Measurements from ENCODE around the gene EFCAB9.

DNA sequence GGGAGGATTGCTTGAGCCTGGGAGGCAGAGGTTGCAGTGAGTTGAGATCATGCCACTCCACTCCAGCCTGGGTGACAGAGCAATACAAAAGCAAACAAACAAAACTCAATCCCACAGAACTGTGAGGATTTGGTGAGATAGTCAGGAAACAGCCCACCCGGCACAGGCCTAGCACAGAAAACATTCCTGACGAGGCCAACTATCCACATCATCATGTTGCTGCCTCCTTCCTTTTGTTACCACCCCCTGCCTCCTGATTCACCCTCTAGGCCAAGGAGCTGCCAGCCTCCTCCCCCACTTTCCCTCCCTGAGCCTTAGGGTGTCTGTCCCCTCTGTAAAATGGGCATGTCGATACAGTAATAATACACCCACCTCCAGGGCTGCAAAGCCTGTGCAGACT is 44.9 kb upstream of the EFCAB9 start:
- no peak for TF ChIP-seq GATA3 (IDR thresholded peaks at IDR 0.05; ENCODE audit: low read depth, low read length)
- no peak for TF ChIP-seq GATA2 (IDR thresholded peaks at IDR 0.05; ENCODE audit: low read depth, low read length)
